Prostate gland (tissue), 2 donors: ENCODE data around the gene RASGRF2.

ENCODE experiments used
- POLR2A ChIP-seq: fragments of 450-650 bp; IDR thresholded peaks from one replicate; pipeline ENCODE4 v1.6.1; 2016; ENCODE audit warnings: antibody characterized with exemption, mild to moderate bottlenecking
- POLR2AphosphoS5 ChIP-seq: sonication (generic); formaldehyde crosslinking; IDR thresholded peaks from one replicate; pipeline ENCODE4 v1.6.1; 2017; ENCODE audit warnings: antibody characterized with exemption
- TF ChIP-seq, protein P1 (sequence below), 4 experiments: fragments of 200-600 bp in 2 of 4; fragments of 450-650 bp in 2 of 4; sonication (generic) in 2 of 4; IDR thresholded peaks; 1 replicate in 3 of 4; 2 replicates in 1 of 4; pipeline ENCODE4 v1.5.1; 2016 to 2019; ENCODE audit warnings: antibody characterized with exemption in 4 of 4, mild to moderate bottlenecking in 2 of 4, moderate library complexity in 2 of 4

GRCh38 chr5:81234801-81235200 lies 274.6 kb downstream of the RASGRF2 start:
- TF ChIP-seq POLR2A (no peak), POLR2AphosphoS5 (no peak)
- TF ChIP-seq, protein P1, sequence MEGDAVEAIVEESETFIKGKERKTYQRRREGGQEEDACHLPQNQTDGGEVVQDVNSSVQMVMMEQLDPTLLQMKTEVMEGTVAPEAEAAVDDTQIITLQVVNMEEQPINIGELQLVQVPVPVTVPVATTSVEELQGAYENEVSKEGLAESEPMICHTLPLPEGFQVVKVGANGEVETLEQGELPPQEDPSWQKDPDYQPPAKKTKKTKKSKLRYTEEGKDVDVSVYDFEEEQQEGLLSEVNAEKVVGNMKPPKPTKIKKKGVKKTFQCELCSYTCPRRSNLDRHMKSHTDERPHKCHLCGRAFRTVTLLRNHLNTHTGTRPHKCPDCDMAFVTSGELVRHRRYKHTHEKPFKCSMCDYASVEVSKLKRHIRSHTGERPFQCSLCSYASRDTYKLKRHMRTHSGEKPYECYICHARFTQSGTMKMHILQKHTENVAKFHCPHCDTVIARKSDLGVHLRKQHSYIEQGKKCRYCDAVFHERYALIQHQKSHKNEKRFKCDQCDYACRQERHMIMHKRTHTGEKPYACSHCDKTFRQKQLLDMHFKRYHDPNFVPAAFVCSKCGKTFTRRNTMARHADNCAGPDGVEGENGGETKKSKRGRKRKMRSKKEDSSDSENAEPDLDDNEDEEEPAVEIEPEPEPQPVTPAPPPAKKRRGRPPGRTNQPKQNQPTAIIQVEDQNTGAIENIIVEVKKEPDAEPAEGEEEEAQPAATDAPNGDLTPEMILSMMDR (IDR thresholded peaks at IDR 0.05), result no peak
